SH-SY5Y (cell line): ENCODE data around the gene METTL16.

ENCODE experiments used
- GATA2 ChIP-seq: IDR thresholded peaks from 2 replicates; pipeline ENCODE4 v1.6.1; 2011; ENCODE audit warnings: mild to moderate bottlenecking, low read depth, low read length
- GATA3 ChIP-seq: IDR thresholded peaks from 2 replicates; pipeline ENCODE4 v1.6.1; 2011; ENCODE audit warnings: low read depth, mild to moderate bottlenecking, low read length, moderate library complexity

DNA sequence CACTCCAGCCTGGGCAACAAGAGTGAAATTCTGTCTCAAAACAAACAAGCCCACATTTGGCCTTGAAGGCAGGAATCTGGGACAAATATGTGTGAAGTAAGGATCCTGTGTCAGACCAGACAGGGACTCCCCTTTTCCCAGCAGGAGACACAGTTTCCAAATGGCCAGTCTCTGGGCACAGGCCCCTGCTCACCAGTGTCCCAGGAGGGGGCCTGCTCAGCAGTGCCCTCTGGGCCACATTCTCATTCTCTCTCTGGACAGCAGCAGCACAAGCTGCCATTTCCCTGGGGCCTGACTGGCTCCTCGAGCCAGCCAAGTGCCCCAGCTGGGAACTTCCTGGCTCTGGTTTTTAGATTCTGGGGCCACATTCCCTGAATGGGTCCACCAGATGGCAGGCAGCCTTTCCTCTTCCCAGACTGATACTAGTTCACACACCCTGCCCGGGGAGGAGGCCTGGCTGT, 99.1 kb downstream of the METTL16 start:
- TF ChIP-seq GATA2 (no peak), GATA3 (no peak)
